GM21825 (cell line): Measurements from ENCODE around the gene SCAP.
A peak's percentile ranks its signal among the peaks of the same experiment; 100 is the strongest.
"Not testable (repeated sequence)": the region's sequence is repeated elsewhere in the genome, so short reads cannot be mapped to it uniquely, and the experiment has no call there.

Experiments
- ATAC-seq: cut with Tn5 transposase; IDR thresholded peaks from one replicate; pipeline ENCODE4 v1.9.1; 2021; ENCODE audit warnings: mild to moderate bottlenecking, moderate library complexity; ENCODE audit not compliant: unreplicated experiment

The SCAP gene

DNA sequence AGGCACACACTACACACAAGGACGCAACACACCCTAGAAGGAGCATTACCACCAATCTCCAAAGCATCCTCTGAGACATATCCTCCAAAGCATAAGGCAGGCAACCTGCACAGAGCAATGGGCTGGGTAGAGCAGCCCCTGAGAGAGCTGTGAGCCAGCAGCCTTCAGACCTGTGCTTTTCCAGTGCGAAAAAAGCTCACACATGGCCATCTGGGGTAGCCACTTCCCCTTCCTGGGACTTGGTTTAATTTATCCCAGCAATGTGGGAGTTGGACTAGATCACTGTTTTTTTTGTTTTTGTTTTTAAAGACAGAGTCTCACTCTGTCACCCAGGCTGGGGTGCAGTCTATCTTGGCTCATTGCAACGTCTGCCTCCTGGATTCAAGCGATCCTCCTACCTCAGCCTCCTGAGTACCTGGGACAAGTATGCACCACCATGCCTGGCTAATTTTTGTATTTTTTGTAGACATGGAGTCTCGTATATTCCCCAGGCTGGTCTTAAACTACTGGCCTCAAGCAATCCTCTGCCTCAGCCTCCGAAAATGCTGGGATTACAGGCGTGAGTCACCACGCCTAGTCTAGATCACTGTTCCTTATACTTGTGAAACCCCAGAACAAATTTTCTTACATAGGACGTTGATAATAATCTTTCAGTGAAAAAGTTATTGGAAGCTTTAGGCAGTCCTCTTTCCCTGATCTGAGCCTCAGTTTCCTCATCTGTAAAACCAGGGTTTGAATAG is 76.0 kb downstream of the SCAP start:
- ATAC-seq: no peak

DNA sequence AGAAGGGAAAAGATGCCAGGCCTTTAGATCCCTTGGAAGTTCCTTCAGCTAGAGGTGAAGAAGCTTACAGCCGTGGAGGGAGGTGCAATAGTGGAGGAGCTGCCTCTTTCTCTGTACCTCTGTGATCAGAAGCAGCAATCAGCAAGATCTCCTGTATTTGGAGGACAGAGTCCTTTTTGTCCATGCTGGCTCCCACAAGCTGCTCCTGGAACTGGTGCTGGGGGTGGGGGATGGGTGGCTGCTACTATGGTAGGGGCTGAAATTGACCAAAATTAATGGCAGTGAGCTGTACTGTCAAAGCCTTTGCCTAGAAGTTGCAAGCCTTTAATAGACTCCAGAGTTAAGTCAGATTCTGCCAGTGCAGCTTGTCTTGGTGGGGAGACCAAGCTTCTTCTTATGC is 76.7 kb downstream of the SCAP start:
- ATAC-seq: no peak

DNA sequence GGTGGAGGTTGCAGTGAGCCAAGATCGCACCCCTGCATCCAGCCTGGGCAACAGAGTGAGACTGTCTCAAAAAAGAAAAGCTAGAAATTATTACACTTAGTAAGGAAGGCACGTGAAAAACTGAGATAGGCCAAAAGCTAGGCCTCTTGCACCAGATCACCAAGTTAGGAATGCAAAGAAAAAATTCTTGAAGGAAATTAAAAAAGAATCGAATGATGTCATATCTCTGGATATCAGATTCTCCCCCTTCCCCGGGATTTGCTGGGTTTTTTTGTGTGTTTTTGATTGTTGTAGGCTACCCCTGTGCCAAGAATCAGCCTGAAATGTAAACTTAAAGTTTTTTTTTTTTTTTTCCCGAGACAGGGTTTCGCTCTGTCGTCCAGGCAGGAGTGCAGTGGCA is 77.5 kb downstream of the SCAP start:
- no peak for ATAC-seq

DNA sequence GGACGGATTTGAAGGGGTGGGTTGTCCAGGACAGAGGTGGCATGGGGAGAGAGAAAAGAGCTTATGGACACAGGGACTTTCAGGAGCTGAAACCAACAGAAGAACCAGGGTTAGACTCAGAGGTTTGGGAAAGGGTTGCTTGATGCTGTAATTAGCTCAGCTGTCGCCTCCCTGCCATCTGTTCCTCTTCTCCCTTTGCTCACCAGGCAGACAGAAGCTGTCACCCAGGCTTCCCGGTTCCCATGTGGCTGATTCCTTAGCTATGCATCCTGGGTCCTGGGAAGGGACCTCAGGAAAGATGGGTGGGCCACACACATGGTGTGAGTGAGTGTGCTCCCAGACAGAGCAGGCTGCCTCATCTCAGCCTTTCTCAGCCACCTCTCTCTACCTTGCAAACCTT is 80.9 kb downstream of the SCAP start:
- ATAC-seq: no peak

DNA sequence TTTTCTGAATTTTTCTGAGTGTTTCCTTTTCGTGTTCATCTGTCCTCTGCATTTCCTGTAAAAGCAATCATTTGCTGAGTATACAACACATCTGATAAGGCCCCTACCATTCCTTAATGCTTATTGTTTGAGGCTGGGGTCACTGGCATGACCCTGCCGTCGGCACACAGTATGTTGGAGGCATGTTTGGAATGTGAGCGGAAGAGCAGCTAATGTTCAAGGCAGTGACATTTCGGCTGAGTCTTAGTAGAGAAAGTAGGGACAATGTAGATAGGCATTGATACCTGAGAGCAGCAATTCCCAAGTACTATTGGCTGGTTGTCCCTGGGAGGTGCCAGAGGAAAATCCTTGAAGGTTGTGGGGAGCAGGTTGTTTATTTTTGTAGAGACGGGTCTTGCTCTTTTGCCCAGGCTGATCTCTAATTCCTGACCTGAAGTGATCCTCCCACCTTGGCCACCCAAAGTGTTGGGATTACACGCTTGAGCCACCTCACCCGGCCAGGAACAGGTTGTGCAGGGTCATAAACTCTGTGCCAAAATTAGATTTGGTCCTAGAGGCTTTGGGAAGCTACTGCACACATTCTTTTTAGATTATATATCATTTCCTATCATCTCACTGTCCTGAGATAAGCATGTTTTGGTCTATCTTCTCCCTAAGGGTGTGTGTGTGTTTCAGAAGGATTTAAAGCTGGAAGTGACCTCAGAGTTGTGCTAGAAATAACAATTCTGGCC is 81.4 kb downstream of the SCAP start:
- ATAC-seq: no peak

DNA sequence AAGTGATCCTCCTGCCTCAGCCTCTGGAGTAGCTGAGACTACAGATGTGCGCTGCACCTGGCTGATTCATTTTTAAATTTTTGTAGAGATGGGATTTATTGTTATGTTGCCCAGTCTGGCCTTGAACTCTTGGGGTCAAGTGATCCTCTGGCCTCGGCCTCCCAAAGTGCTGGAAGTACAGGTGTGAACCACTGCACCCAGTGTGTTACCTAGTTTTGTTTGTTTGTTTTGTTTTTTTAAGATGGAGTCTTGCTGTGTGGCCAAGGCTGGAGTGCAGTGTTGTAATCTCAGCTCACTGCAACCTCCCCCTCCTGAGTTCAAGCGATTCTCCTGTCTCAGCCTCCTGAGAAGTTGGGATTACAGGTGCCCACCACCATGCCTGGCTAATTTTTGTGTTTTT is 82.8 kb downstream of the SCAP start:
- no peak for ATAC-seq

DNA sequence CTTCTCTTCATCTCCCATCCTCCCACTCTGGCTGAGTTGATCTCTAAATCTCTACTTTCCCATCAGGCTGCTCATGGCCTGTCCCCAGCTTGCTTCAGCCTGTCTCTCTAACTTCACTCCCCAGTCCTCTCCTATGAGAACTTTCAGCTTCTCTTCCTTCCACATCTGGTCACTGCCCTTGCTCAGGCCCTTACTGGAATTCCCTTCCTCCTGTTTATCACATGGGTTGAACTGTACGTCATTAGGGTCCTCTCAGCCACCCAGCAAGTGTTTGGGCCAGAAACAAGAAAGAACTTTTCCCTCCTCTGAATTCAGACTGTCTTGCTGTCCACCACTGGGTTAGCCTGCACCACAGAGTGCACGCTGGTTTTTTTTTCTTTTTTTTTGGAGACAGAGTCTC is 89.9 kb downstream of the SCAP start:
- no peak for ATAC-seq

DNA sequence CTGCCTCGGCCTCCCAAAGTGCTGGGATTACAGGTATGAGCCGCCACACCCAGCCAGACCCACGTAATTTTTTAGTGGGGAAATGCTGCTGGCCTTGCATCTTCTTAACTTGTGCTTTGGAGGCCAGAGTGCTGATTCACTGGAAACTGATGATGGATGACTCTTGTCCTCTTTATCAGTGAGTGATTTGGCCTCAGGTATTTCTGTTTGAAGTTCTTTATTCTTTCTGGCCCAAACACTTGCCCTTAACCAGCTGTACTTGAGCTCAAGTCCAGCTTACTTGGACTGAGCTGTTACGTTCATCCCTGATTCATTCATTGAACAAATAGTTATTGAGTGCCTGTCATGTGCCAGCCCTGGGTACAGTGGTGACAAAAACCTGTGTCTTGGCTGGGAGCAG is 90.7 kb downstream of the SCAP start:
- no peak for ATAC-seq

DNA sequence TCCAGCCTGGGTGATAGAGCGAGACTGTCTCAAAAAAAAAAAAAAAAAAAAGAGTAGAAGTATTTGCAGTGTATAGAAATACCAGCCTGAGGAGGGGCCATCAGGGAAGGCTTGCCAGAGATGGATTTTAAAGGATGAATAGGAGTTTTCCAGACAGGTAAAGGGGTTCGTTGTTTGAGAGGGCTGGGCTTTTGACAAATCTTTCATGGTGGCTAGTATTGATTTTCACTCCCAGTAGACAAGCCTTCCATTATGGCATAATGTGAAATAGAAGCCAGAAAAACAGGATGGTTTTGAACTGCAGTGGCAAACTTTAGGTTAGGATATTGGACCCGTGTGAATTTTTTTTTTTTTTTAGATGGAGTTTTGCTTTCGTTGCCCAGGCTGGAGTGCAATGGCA is 91.3 kb downstream of the SCAP start:
- ATAC-seq: no peak

DNA sequence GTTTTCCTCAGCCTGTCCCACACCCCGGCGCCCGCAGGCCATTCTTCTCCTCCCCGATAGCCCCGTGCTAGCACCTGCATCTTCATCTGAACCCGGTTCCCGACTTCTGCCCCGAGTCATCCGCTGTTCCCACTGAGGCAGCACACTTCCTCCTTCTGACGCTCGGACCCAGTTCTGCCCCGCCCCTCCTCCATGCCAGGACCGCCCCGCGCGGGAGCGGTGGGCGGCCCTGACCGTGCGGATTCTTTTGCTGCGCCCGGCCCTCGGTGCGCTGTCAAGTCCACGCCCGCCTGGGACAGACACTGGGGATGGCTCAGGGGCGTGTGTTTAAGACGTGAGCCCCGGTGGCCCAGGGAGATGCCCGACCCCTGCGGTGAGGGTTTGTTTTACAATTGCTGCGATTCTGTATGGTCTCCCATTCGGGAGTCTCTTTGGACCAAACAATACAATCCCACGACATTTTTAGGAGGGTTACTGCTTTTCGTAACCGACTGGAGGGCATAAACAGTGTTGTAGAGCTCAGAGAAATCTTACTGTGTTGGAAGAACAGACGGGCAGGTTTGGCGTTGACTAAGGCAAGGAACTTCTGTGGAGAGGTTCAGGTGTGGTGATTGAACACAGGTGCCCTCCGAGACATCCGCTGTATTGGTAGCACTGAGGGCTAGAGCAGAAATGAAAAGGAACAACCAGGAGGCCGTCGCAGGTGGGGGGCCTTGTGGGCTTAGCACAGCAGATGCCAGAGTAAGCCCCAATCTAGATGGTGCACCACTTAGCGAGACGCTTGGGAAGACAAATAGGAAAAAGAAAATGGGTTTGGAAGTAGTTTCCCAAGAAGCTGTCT is 94.2 kb downstream of the SCAP start:
- ATAC-seq: peak; percentile 69

DNA sequence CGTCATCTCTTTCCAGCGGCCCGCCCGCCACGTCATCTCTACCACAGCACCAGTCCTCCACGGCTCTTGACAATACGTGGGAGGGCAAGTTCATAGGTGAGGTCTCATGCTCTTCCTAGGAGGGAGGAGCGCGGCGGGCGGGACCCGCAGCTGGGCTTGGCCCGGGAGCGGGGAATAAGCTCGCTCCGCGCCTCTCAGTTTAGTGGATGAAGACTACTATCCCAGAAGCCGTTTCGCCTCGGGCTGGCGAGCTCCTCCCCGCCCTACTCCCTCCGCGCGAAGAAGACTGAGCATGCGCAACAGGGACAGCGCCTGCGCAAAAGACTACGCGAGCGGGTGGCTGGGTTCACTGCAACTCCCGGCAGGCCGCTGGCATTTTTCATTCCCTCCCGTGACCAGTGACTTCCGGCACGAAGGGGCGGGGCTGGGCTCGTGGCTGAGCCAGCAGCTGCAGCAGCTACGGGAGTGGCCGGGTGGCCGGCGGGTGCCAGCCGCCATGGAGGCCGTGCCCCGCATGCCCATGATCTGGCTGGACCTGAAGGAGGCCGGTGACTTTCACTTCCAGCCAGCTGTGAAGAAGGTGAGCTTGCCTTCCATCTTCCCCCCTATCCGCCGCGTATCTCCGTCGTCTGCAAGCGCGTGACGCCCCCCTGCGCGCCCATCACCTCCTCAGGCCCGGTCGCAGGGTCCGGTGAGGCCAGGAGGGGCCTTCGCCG is 95.0 kb downstream of the SCAP start, which contains the start of gene PTPN23:
PTPN23 (plus strand) TSS at position 421 of the 716 bp plus-strand sequence; CDS start at position 497, 76 bp downstream.
- ATAC-seq: peak; percentile 77

DNA sequence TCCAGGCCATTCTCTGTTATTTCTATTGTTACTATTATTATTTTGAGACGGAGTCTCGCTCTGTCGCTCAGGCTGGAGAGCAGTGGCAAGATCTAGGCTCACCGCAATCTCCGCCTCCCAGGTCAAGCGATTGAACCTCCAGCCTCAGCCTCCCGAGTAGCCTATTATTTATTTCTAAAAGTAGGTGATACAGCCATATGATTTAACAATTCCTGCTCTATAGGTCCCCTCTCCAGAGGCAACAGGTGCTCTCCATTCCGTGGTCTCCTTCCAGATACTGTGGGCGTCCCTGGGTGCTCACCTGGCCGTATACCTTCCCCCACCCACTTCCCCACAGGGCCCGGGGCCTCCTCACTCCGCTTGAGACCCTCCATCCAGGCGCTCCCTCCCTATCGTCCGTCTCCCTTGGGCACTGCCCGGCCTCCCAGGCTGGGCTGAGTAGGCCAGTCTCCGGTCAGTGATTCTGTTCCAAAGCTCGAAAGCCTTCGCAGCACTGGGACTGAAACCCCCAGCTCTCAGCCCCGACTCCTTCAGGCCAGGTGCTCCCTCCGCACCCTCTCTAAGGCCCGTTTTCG is 95.6 kb downstream of the SCAP start:
- ATAC-seq: peak; percentile 16

DNA sequence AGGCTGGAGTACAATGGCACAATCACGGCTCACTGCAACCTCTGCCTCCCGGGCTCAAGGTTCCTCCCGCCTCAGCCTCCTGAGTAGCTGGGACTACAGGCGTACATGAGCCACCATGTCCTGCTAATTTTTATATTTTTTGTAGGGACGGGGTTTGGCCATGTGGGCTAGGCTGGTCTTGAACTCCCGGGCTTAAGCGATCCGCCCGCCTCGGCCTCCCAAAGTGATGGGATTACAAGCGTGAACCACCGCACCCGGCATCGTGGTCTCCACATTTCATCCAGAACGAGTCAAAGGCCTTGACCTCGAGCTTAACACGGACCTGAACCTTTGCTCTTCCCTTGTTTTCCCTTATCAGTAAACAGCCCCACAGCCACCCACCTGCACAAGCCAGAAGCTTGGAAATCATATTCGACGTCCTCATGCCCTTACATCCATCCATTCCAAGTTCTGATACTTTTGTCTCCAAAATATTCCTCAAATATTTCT is 96.3 kb downstream of the SCAP start:
- ATAC-seq: no peak

DNA sequence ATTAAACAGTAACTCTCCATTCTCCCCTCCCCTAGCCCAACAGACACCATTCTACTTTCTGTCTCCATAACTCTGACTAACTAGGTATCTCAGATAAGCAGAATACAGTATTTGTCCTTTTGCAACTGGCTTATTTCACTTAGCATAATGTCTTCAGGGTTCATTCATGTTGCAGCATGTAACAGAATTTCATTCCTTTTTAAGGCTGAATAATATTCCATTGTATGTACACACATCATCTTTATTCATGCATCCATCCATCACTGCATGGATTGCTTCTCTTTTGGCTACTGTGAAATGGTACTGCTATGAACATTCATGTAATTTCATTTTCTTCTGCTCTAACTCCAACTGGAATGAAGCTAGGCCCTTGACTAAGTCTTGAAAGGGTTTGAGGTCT is 96.9 kb downstream of the SCAP start:
- no peak for ATAC-seq

DNA sequence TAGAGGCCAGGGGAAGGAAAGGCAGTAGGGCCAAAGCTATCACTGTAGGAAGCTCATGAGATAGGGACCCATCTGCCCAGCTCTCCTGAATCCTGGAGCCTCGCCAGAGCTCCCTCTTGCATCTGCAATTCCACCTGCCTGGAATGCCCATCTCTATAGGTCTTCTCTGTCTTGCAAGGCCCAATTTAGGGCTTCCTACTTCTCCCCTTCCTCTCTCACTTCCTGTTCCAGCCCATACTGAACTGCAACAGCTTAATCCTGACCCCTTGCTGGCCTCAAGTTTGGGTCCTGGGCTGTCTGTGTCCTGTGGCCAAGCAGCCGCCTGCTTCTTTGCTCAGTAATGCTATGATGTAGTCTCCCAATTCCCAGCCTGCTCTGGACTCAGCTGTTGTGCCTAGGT is 98.6 kb downstream of the SCAP start:
- no peak for ATAC-seq

DNA sequence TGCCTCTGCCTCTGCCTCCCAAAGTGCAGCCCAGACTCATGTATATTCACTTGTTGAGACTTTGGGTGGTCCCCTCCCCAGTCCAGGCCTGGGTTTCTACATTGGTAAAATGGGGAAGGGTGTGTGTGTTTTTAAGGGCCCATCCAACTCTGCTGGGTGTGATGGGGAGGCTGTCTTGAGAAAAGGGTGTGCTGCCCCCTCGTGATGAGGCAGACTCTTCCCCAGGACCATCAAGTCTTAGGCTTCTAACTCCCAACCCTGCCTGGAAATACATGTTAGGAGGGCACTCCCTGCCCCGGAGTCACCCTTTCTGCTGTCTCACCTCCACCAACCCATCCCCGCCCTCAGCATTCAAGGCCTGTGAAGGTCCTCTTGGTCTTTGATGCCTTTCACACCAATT is 99.3 kb downstream of the SCAP start:
- no peak for ATAC-seq

DNA sequence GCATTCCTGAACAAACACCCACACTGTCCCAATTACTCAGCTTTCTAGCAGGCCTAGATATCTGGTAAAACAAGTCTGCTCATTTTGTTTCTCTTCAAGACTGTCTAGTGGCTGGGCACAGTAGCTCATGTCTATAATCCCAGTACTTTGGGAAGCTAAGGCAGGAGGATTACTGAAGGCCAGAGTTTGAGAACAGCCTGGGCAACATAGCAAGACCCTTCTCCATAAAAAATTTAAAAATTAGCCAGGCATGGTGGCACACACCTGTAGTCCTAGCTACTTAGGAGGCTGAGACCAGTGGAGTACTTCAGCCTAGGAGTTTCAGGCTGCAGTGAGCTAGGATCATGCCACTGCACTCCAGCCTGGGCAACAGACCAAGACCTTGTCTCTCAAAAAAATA is 101.2 kb downstream of the SCAP start:
- ATAC-seq: no peak

DNA sequence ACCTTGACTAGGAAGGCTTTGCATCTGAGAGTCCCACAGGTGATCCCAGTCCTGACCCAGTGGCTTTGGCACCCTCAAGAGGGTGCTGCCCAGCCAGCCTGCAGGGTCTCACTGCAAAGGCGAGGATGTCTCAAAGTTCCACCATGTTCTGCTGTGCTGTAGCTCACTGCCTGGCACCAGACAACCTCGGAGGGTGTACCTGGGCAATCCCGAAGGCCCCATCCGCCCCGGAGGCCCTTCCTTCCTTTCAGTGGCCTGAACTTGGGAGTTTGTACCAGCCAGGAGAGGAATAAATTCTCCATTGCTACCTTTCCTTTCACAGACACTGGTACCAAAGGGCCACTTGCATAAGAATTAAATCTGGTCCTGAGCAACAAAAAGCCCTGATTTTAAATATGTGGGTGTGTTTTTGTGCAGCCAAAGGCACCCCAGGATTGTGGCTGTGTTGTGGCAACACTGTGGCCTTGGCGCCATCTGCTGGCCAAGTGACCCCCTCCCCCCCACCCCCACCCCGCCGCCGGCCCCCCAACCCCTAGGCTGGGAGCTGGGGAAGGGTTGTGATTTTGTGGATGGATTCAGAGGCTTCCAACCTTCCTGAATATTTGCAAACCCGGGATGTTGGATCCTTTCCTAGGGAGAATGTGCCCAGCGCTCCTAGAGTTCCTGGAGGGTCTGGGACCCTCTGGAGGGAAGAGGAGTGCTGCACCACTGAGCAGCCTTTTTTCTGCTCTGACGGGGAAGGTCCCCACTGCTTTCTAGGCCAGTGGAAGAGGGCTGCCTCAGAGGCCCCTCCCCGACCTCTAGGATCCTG is 104.6 kb downstream of the SCAP start:
- ATAC-seq: no peak

DNA sequence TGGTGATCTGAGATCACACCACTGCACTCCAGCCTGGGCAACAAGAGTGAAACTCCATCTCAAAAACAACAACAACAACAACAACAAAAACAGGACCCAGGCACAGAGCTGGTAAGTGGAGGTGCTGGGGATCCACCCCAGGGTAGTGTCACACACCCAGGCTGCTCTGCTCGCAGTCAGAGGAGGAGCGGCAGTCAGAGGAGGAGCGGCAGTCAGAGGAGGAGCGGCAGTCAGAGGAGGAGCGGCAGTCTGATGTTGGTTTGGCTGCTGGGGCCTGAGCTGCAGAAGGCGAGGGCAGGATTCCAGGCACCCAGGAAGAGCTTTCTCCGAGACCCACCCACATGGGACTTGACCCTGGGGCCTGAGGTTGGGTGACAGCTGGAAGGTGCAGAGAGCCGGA is 105.7 kb downstream of the SCAP start:
- ATAC-seq: not testable (repeated sequence)

DNA sequence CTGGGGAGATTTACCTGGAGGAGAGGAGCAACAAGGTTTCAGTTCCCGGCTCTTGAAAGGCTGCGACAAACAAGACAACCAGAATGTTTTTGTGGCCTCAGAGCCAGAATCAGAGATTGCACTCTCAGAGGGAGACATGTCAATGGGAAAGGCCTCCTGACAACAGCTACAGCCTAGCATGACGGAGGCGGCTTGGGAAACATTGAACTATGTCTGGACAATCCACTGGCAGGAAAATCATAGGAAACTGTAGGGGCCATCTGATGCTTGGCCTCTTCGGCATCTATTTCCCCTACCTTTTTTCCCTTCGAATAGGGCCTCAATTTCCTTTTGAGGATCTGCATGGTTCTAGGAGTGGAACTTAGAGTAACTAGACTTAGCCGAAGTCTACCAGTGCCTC is 108.1 kb downstream of the SCAP start:
- ATAC-seq: no peak
